ENCODE measurements around the gene ALDH9A1. TPM values are rescaled to one million over a fixed set of nuclear protein-coding genes. Genes with fewer than 3 reads are reported as not detected.

Gene ALDH9A1
- total and polyA plus RNA-seq, 2 donors (not counting 1 experiment from before 2014, with no cell fraction given): 217 to 270 TPM

DNA sequence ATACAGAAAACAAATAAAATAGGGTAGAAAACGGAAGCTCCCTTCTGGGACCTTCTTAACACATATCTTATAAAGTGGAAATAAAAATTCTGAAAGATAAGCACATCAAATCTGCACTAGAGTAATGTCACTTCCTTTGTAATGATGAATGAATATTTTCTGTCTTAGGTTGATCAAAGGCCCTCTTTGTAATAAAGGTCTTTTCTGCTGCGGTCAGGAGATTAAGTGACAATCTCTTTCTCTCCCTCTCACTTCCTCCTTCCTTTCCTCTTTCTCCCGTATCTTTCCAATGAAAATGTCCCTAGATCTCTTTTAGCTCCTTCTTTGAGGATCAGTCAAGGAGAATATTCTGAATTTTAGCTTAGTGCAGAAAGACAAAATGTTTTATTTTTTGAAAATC, 36.5 kb upstream of the ALDH9A1 start:
- DNase-seq (ENCODE audit: low read depth in 2 of 2): no peak
- no peak for TF ChIP-seq EZH2 (IDR thresholded peaks at IDR 0.05; ENCODE audit: low read length, missing control alignments)
- TF ChIP-seq, protein P1, sequence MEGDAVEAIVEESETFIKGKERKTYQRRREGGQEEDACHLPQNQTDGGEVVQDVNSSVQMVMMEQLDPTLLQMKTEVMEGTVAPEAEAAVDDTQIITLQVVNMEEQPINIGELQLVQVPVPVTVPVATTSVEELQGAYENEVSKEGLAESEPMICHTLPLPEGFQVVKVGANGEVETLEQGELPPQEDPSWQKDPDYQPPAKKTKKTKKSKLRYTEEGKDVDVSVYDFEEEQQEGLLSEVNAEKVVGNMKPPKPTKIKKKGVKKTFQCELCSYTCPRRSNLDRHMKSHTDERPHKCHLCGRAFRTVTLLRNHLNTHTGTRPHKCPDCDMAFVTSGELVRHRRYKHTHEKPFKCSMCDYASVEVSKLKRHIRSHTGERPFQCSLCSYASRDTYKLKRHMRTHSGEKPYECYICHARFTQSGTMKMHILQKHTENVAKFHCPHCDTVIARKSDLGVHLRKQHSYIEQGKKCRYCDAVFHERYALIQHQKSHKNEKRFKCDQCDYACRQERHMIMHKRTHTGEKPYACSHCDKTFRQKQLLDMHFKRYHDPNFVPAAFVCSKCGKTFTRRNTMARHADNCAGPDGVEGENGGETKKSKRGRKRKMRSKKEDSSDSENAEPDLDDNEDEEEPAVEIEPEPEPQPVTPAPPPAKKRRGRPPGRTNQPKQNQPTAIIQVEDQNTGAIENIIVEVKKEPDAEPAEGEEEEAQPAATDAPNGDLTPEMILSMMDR (conservative IDR thresholded peaks at IDR 0.05 in 1 of 2, IDR thresholded peaks at IDR 0.05 in 1 of 2; ENCODE audit: low read depth in 1 of 2, low read length in 2 of 2): no peak
- Histone ChIP-seq H3K4me3 (replicated peaks in 1 of 4; ENCODE audit: control extremely low read depth in 1 of 4, insufficient read depth in 1 of 4, low read depth in 3 of 4, low read length in 4 of 4) (no peak overlapping the region), H3K9ac (ENCODE audit: insufficient read depth, low read length) (no peak overlapping the region), H3K27me3 (ENCODE audit: control insufficient read depth, insufficient read depth, low read length) (no peaks in the 10 kb centered on the region), H2AFZ (ENCODE audit: low read length) (no peak overlapping the region), H3K79me2 (ENCODE audit: control insufficient read depth, insufficient read depth, low read length) (no peaks in the 10 kb centered on the region), H3K4me1 (ENCODE audit: control insufficient read depth, extremely low read depth, insufficient read depth, low read length) (no peaks in the 10 kb centered on the region), H3K4me2 (ENCODE audit: extremely low read depth, insufficient read depth, low read length) (no peak overlapping the region), H3K9me3 (ENCODE audit: control insufficient read depth, insufficient read depth, low read depth, low read length) (no peaks in the 10 kb centered on the region), H3K36me3 (ENCODE audit: control insufficient read depth, insufficient read depth, low read length) (no peaks in the 10 kb centered on the region), H4K20me1 (ENCODE audit: control insufficient read depth, extremely low read depth, insufficient read depth, low read length) (no peaks in the 10 kb centered on the region), H3K27ac (ENCODE audit: insufficient read depth, low read length) (no peak overlapping the region)

DNA sequence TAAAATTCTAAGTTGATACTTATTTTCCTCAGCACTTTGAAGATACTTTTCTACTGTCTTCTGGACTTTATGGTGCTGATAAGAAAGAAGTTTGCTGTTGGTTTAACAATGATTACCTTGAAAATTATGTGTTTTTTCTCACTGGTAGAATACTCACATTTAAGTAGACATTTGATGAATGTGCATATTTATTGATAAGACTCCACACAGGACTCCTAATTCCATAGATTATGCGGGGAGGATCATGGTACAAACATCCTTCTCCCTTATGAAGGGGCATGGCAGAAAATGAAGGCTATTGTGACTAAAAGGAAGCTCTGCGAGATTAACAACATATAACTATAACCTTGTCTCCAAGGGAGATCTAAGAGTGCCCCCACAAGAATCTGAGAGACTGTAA, 28.5 kb upstream of the ALDH9A1 start:
- H3K9me3 ChIP-seq (ENCODE audit: control insufficient read depth, insufficient read depth, low read depth, low read length): no peaks in the 10 kb centered on the region
- no peaks in the 10 kb centered on the region for H3K4me1 ChIP-seq (ENCODE audit: control insufficient read depth, extremely low read depth, insufficient read depth, low read length)
- H3K79me2 ChIP-seq (ENCODE audit: control insufficient read depth, insufficient read depth, low read length): no peaks in the 10 kb centered on the region
- no peak overlapping the region for H3K9ac ChIP-seq (ENCODE audit: insufficient read depth, low read length)
- no peaks in the 10 kb centered on the region for H4K20me1 ChIP-seq (ENCODE audit: control insufficient read depth, extremely low read depth, insufficient read depth, low read length)
- H3K27me3 ChIP-seq (ENCODE audit: control insufficient read depth, insufficient read depth, low read length): no peaks in the 10 kb centered on the region
- DNase-seq (ENCODE audit: low read depth in 2 of 2): no peak
- H3K27ac ChIP-seq (ENCODE audit: insufficient read depth, low read length): no peak overlapping the region
- no peak overlapping the region for H3K4me2 ChIP-seq (ENCODE audit: extremely low read depth, insufficient read depth, low read length)
- no peak overlapping the region for H2AFZ ChIP-seq (ENCODE audit: low read length)
- TF ChIP-seq, protein P1 (conservative IDR thresholded peaks at IDR 0.05 in 1 of 2, IDR thresholded peaks at IDR 0.05 in 1 of 2; ENCODE audit: low read depth in 1 of 2, low read length in 2 of 2): no peak
- TF ChIP-seq EZH2 (IDR thresholded peaks at IDR 0.05; ENCODE audit: low read length, missing control alignments): no peak
- H3K4me3 ChIP-seq (replicated peaks in 1 of 4; ENCODE audit: control extremely low read depth in 1 of 4, insufficient read depth in 1 of 4, low read depth in 3 of 4, low read length in 4 of 4): no peak overlapping the region
- no peaks in the 10 kb centered on the region for H3K36me3 ChIP-seq (ENCODE audit: control insufficient read depth, insufficient read depth, low read length)

DNA sequence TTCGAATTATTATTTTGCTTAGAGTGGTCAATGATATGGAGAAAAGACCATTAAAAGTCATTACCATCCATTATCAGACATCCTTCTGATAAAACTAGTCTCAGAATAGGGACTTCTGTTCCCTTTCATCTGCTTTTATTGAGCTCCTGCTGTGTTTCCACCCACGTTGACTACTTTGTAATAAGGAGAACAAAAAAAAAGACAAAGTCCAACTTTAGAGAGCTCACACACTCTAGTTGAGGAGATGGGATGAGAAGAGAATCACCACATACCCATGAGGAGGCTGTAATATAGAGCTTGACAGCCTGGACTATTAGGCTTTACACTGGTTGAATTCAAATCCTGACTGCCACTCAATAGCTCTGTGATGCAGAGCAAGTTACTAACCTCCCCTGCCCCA, 27.8 kb upstream of the ALDH9A1 start:
- Histone ChIP-seq H2AFZ (ENCODE audit: low read length) (no peak overlapping the region), H3K9me3 (ENCODE audit: control insufficient read depth, insufficient read depth, low read depth, low read length) (no peaks in the 10 kb centered on the region), H3K27ac (ENCODE audit: insufficient read depth, low read length) (no peak overlapping the region), H3K9ac (ENCODE audit: insufficient read depth, low read length) (no peak overlapping the region), H3K36me3 (ENCODE audit: control insufficient read depth, insufficient read depth, low read length) (no peaks in the 10 kb centered on the region), H3K4me3 (replicated peaks in 1 of 4; ENCODE audit: control extremely low read depth in 1 of 4, insufficient read depth in 1 of 4, low read depth in 3 of 4, low read length in 4 of 4) (no peak overlapping the region), H3K79me2 (ENCODE audit: control insufficient read depth, insufficient read depth, low read length) (no peaks in the 10 kb centered on the region), H3K27me3 (ENCODE audit: control insufficient read depth, insufficient read depth, low read length) (no peaks in the 10 kb centered on the region), H3K4me1 (ENCODE audit: control insufficient read depth, extremely low read depth, insufficient read depth, low read length) (no peaks in the 10 kb centered on the region), H3K4me2 (ENCODE audit: extremely low read depth, insufficient read depth, low read length) (no peak overlapping the region), H4K20me1 (ENCODE audit: control insufficient read depth, extremely low read depth, insufficient read depth, low read length) (no peaks in the 10 kb centered on the region)
- TF ChIP-seq, protein P1 (conservative IDR thresholded peaks at IDR 0.05 in 1 of 2, IDR thresholded peaks at IDR 0.05 in 1 of 2; ENCODE audit: low read depth in 1 of 2, low read length in 2 of 2): no peak
- no peak for TF ChIP-seq EZH2 (IDR thresholded peaks at IDR 0.05; ENCODE audit: low read length, missing control alignments)
- no peak for DNase-seq (ENCODE audit: low read depth in 2 of 2)
